Measurements from ENCODE around the gene MAD2L1. TPM values are rescaled to one million over a fixed set of nuclear protein-coding genes. Genes with fewer than 3 reads are reported as not detected.

Gene MAD2L1
- total RNA-seq = 5.4 and 39.5 TPM in 2 replicates

DNA sequence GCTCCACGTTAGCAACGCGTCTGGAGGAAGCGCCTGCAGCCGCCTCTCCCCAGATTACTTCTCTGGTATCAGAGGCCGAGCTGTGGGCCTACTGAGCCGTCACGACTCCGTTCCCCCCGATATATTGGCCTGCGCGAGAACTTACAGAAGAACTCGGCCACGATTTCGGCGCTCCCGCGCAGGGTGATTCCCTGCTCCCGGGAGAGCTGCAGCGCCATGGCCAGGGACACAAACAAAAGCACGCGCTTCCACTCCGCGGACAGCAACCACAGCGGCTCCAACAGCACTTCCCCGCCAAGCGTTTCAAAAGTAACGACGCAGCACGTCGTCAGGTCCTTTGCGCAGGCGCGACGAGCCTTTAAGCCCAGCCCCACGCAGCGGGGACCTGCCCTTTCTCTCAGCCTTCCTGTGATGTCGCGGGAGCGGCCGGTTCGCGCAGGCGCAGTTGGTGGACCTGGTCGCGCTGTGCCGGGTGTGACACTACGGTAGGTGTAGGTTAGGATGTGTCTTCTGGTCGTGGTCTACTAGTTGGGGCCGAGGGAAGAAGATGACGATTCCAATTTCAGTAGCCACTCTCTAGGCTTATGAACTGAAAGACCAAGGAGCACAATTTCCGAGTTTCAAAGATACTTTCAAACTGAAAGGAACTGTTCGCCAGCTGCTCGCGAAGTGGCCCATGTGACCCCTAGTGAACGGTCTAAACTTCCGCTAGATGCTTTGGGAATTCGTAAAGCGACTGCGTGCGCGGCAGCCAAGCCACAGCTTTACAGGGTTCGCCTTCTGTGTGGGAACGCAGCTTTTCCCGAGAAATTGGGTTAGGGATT, at the start of gene MAD2L1:
TSS of gene MAD2L1 (minus strand) at position 332 of the 824 bp plus-strand sequence. CDS start at position 218, 114 bp downstream.

All from regular cardiac myocyte (primary cell).